ENCODE data around the gene MED13.
"Not testable (repeated sequence)": the region's sequence is repeated elsewhere in the genome, so short reads cannot be mapped to it uniquely, and the experiment has no call there.

The MED13 gene

GRCh38 chr17:62009220-62009619 is 55.9 kb downstream of the MED13 start:
- H3K4me3 Mint-ChIP-seq: no peak overlapping the region
- H3K9me3 Mint-ChIP-seq: no peaks in the 10 kb centered on the region
- H3K27ac Mint-ChIP-seq: no peak overlapping the region
- peaks cover 43% of the 10 kb centered on the region for H3K36me3 Mint-ChIP-seq (ENCODE audit: low read depth)
- H3K27me3 Mint-ChIP-seq (ENCODE audit: low read depth): no peaks in the 10 kb centered on the region
- H3K4me1 Mint-ChIP-seq (ENCODE audit: low read depth): peaks cover 13% of the 10 kb centered on the region

GRCh38 chr17:62008294-62008693 is 56.8 kb downstream of the MED13 start:
- no peak overlapping the region for H3K4me3 Mint-ChIP-seq
- no peaks in the 10 kb centered on the region for H3K9me3 Mint-ChIP-seq
- peaks cover 16% of the 10 kb centered on the region for H3K4me1 Mint-ChIP-seq (ENCODE audit: low read depth)
- peaks cover 44% of the 10 kb centered on the region for H3K36me3 Mint-ChIP-seq (ENCODE audit: low read depth)
- H3K27ac Mint-ChIP-seq: no peak overlapping the region
- H3K27me3 Mint-ChIP-seq (ENCODE audit: low read depth): no peaks in the 10 kb centered on the region

DNA sequence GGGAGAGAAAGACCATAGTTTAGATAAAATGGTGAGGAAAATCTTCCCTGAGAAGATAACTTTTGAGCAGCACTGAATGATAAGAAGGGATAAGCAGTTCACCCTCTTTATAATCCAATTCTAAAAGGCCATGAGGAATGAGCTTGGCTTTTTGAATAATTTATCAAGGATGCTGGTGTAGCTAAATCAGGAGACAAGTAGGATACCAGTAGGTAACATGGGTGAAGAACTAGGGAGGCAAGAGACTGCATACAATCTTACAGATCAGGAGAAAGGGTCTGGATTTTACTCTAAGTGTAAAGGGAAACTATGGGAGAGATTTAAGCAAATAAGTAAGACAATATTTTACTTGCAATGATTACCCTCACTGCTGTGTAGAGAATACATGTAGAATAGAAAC is 60.7 kb downstream of the MED13 start:
- no peaks in the 10 kb centered on the region for H3K9me3 Mint-ChIP-seq
- peaks cover 16% of the 10 kb centered on the region for H3K4me1 Mint-ChIP-seq (ENCODE audit: low read depth)
- no peak overlapping the region for H3K4me3 Mint-ChIP-seq
- peaks cover 28% of the 10 kb centered on the region for H3K36me3 Mint-ChIP-seq (ENCODE audit: low read depth)
- no peak overlapping the region for H3K27ac Mint-ChIP-seq
- no peaks in the 10 kb centered on the region for H3K27me3 Mint-ChIP-seq (ENCODE audit: low read depth)

- H3K9me3 Mint-ChIP-seq: not testable (repeated sequence)
These were observed 61.9 kb downstream of the MED13 start for GRCh38 chr17:62003141-62003540.

GRCh38 chr17:62001105-62001504 is 64.0 kb downstream of the MED13 start:
- Mint-ChIP-seq H3K9me3 (no peaks in the 10 kb centered on the region), H3K4me1 (ENCODE audit: low read depth) (peaks cover 11% of the 10 kb centered on the region), H3K36me3 (ENCODE audit: low read depth) (peaks cover 18% of the 10 kb centered on the region), H3K4me3 (no peak overlapping the region), H3K27ac (no peak overlapping the region), H3K27me3 (ENCODE audit: low read depth) (no peaks in the 10 kb centered on the region)

More at GRCh38 chr17:62003141-62003540, 61.9 kb downstream of the MED13 start:
- not testable (repeated sequence) for H3K27me3 Mint-ChIP-seq (ENCODE audit: low read depth); H3K27ac Mint-ChIP-seq; H3K4me3 Mint-ChIP-seq
- Mint-ChIP-seq H3K36me3 (ENCODE audit: low read depth) (peaks cover 21% of the 10 kb centered on the region), H3K4me1 (ENCODE audit: low read depth) (peaks cover 10% of the 10 kb centered on the region)

- Mint-ChIP-seq H3K27me3 (ENCODE audit: low read depth) (no peaks in the 10 kb centered on the region), H3K27ac (no peak overlapping the region), H3K4me3 (no peak overlapping the region), H3K4me1 (ENCODE audit: low read depth) (peaks cover 6% of the 10 kb centered on the region), H3K9me3 (no peaks in the 10 kb centered on the region), H3K36me3 (ENCODE audit: low read depth) (peaks cover 11% of the 10 kb centered on the region)
These were observed 64.9 kb downstream of the MED13 start for GRCh38 chr17:62000186-62000585.

- not testable (repeated sequence) for H3K27ac Mint-ChIP-seq; H3K27me3 Mint-ChIP-seq (ENCODE audit: low read depth); H3K9me3 Mint-ChIP-seq; H3K36me3 Mint-ChIP-seq (ENCODE audit: low read depth); H3K4me3 Mint-ChIP-seq; H3K4me1 Mint-ChIP-seq (ENCODE audit: low read depth)
These were observed 66.5 kb downstream of the MED13 start for GRCh38 chr17:61998534-61998933.

DNA sequence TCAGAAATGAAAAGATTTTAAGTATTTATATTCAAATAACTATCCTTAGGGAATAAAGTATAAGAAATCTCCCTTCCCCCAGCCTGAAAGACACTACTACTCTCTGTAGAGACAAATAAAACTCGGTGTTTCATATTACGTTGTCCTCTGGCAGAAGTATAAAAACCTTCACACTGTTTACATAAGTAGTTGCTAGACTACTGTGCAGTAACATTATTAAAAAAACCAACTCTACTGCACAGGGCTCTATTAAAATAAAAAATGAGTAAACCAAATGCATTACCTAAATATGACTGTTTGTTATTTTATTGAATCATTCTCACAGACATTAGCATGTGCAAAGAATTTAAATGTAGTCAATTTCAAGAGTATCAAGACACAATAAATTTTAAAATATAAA is 67.4 kb downstream of the MED13 start:
- peaks cover 3% of the 10 kb centered on the region for H3K4me1 Mint-ChIP-seq (ENCODE audit: low read depth)
- H3K9me3 Mint-ChIP-seq: no peaks in the 10 kb centered on the region
- H3K27ac Mint-ChIP-seq: no peak overlapping the region
- H3K27me3 Mint-ChIP-seq (ENCODE audit: low read depth): no peaks in the 10 kb centered on the region
- H3K36me3 Mint-ChIP-seq (ENCODE audit: low read depth): peaks cover 10% of the 10 kb centered on the region
- H3K4me3 Mint-ChIP-seq: no peak overlapping the region

- Mint-ChIP-seq H3K9me3 (no peaks in the 10 kb centered on the region), H3K4me1 (ENCODE audit: low read depth) (peaks cover 3% of the 10 kb centered on the region), H3K27me3 (ENCODE audit: low read depth) (no peaks in the 10 kb centered on the region), H3K36me3 (ENCODE audit: low read depth) (peaks cover 10% of the 10 kb centered on the region), H3K4me3 (no peak overlapping the region), H3K27ac (no peak overlapping the region)
These were observed 68.0 kb downstream of the MED13 start for GRCh38 chr17:61996916-61997605.

DNA sequence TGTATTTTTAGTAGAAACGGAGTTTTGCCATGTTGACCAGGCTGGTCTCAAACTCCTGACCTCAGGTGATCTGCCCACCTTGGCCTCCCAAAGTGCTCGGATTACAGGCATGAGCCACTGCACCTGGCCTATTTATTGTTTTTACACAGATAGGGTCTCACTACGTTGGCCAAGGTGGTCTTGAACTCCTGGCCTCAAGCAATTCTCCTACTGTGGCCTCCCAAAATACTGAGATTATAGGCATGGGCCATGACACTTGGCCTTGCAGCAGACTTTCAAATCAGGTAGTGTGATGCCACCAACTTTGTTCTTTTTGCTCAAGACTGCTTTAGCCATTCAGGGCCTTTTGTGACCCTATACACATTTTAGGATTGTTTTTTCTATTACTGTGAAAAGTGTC is 75.6 kb downstream of the MED13 start:
- Mint-ChIP-seq H3K27ac (no peak overlapping the region), H3K27me3 (ENCODE audit: low read depth) (no peaks in the 10 kb centered on the region), H3K9me3 (no peaks in the 10 kb centered on the region), H3K36me3 (ENCODE audit: low read depth) (peaks cover 19% of the 10 kb centered on the region), H3K4me1 (ENCODE audit: low read depth) (no peaks in the 10 kb centered on the region), H3K4me3 (no peak overlapping the region)

DNA sequence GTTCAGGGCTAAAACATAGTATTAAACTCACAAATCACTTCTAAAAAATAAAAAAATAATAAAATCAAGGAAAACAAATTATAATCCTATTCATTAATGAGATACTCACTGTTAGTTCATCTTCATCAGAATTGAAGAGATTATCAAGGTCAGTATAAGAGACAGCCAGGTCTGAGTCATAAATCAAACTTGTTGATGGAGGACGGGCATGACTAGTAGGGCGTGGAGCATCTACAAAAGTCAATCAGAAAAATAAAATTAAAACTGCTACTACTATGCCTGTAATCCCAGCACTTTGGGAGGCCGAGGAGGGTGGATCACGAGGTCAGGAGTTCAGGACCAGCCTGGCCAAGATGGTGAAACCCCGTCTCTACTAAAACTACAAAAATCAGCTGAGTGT is 78.2 kb downstream of the MED13 start:
- Mint-ChIP-seq H3K27me3 (ENCODE audit: low read depth) (no peaks in the 10 kb centered on the region), H3K27ac (no peak overlapping the region), H3K4me1 (ENCODE audit: low read depth) (peaks cover 3% of the 10 kb centered on the region)

GRCh38 chr17:61984821-61985220 is 80.3 kb downstream of the MED13 start:
- Mint-ChIP-seq H3K4me1 (ENCODE audit: low read depth) (peaks cover 5% of the 10 kb centered on the region), H3K4me3 (no peak overlapping the region), H3K27me3 (ENCODE audit: low read depth) (no peaks in the 10 kb centered on the region), H3K9me3 (no peaks in the 10 kb centered on the region), H3K27ac (no peak overlapping the region), H3K36me3 (ENCODE audit: low read depth) (peaks cover 30% of the 10 kb centered on the region)

More for the DNA sequence above, 78.2 kb downstream of the MED13 start:
- H3K4me3 Mint-ChIP-seq: no peak overlapping the region
- H3K9me3 Mint-ChIP-seq: no peaks in the 10 kb centered on the region
- peaks cover 25% of the 10 kb centered on the region for H3K36me3 Mint-ChIP-seq (ENCODE audit: low read depth)

GRCh38 chr17:61981323-61981722 is 83.8 kb downstream of the MED13 start:
- Mint-ChIP-seq H3K27ac (no peak overlapping the region), H3K36me3 (ENCODE audit: low read depth) (peaks cover 35% of the 10 kb centered on the region), H3K27me3 (ENCODE audit: low read depth) (no peaks in the 10 kb centered on the region), H3K9me3 (no peaks in the 10 kb centered on the region), H3K4me1 (ENCODE audit: low read depth) (peaks cover 5% of the 10 kb centered on the region), H3K4me3 (no peak overlapping the region)

GRCh38 chr17:61980535-61980934 is 84.5 kb downstream of the MED13 start:
- peaks cover 5% of the 10 kb centered on the region for H3K4me1 Mint-ChIP-seq (ENCODE audit: low read depth)
- H3K36me3 Mint-ChIP-seq (ENCODE audit: low read depth): peaks cover 38% of the 10 kb centered on the region
- no peak overlapping the region for H3K27ac Mint-ChIP-seq
- no peaks in the 10 kb centered on the region for H3K27me3 Mint-ChIP-seq (ENCODE audit: low read depth)
- H3K4me3 Mint-ChIP-seq: no peak overlapping the region
- H3K9me3 Mint-ChIP-seq: no peaks in the 10 kb centered on the region

DNA sequence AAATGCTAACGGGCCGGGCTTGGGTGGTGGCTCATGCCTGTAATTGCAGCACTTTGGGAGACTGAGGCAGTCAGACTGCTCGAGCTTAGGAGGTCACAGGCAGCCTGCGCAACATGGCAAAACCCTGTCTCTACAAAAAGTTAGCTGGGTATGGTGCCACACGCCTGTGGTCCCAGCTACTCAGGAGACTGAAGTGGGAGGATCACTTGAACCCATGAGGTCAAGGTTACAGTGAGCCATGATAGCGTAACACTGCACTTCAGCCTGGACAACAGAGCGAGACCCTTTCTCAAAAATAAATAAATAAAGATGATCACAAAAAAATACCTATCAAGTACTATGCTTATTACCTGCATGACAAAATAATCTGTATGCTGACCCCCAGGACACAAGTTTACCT is 91.0 kb downstream of the MED13 start:
- H3K4me3 Mint-ChIP-seq: no peak overlapping the region
- no peaks in the 10 kb centered on the region for H3K4me1 Mint-ChIP-seq (ENCODE audit: low read depth)
- no peaks in the 10 kb centered on the region for H3K9me3 Mint-ChIP-seq
- H3K36me3 Mint-ChIP-seq (ENCODE audit: low read depth): peaks cover 20% of the 10 kb centered on the region
- no peak overlapping the region for H3K27ac Mint-ChIP-seq
- H3K27me3 Mint-ChIP-seq (ENCODE audit: low read depth): no peaks in the 10 kb centered on the region

DNA sequence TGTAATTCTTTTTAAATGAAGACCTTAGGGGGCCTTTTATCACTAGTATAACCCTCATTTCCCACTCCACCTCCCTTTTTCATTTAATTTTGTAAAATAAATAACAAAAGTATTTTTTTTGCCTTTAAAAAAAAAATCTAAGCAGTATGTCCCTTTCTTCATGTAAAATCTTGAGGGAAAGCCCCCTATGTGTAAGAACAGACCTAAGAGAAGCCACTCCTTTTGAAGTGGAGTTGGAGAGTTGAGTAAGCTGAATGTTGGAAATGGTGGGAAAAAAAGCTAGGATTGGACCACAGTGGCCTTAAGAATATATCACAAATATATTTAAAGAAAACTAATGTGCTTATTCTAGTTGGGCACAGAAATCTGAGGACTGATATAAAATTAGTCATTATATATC is 92.8 kb downstream of the MED13 start:
- Mint-ChIP-seq H3K36me3 (ENCODE audit: low read depth) (peaks cover 15% of the 10 kb centered on the region), H3K27ac (no peak overlapping the region), H3K4me3 (no peak overlapping the region), H3K4me1 (ENCODE audit: low read depth) (no peaks in the 10 kb centered on the region), H3K9me3 (no peaks in the 10 kb centered on the region), H3K27me3 (ENCODE audit: low read depth) (no peaks in the 10 kb centered on the region)

Data from T-helper 1 cell treated with Interleukin-12 subunit alpha and Interleukin-12 subunit beta and Interleukin-4 antibody, amounts not matched to agents 30 μg/mL and 1 μg/mL, for 36 hours (primary cell).